Measurements from ENCODE around the gene HNF4A. TPM values are rescaled to one million over a fixed set of nuclear protein-coding genes. Genes with fewer than 3 reads are reported as not detected.

HNF4A gene
- total and polyA plus RNA-seq, 2 donors (not counting 3 experiments of a cell fraction or from before 2014, with no cell fraction given): not detected

DNA sequence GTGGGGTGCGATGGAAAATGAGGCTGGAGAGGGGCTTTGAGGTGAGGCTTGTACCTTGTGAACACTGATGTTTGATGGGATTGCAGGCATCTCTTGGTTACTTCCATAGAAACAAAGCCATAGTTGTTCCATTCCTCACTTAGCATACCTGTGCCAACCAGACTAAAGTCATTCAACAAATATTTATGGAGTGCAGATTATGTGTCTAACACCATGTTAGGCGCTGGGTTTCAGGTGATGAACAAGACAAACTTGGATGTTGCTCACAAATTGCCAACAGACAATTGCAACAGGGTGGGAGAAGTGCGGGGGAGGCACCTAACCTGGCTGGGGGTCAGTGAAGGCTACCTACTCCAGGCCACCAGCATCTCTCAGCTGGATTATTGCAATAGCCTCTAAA lies 121.7 kb downstream of the HNF4A start:
- no peak overlapping the region for H3K27ac ChIP-seq (ENCODE audit: insufficient read depth, low read depth, low read length)
- POLR2A ChIA-PET: no interaction called here

DNA sequence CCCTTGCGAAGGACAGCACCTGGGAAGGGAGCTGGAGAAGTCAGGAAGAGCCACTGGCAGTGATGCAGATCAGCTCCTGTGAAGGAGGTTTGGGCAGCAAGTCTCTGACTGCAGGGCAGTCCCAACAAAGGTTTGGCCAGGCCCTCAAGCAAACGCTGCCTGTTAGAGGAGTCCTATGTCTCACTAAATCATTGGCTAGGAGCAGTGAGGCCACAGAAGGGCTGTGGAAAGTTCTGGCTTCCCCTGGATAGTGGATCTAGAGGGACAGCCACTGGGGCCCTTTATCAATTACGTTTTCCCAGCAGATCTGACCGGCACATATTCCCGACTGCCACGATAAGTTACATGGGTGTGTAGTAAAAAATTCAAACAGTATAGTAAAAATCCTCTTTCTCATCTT lies 122.7 kb downstream of the HNF4A start:
- H2AFZ ChIP-seq (ENCODE audit: low read depth, low read length): no peak overlapping the region
- H4K20me1 ChIP-seq (replicated peaks; ENCODE audit: control insufficient read depth, extremely low read depth, insufficient read depth, low read length): no peaks in the 10 kb centered on the region
- no peaks in the 10 kb centered on the region for H3K9me1 ChIP-seq (replicated peaks; ENCODE audit: control insufficient read depth, extremely low read depth, insufficient read depth, low read length)
- no TSS peak for BruUV-seq (replicated peaks)
- no peaks in the 10 kb centered on the region for H3K9me3 ChIP-seq (replicated peaks; ENCODE audit: control insufficient read depth, insufficient read depth, low read length)
- intact Hi-C loops (cut with micrococcal nuclease): loop anchor here (10.0 kb wide), 2 partner anchors 257 to 407 kb away; partner anchors contain the start of gene YWHAB
- H3K79me2 ChIP-seq (ENCODE audit: control insufficient read depth, insufficient read depth, low read length): no peaks in the 10 kb centered on the region
- peaks cover 13% of the 10 kb centered on the region for H3K4me1 ChIP-seq (ENCODE audit: control insufficient read depth, extremely low read depth, insufficient read depth, low read length)
- H3K4me3 ChIP-seq (replicated peaks in 1 of 3; ENCODE audit: insufficient read depth in 1 of 3, low read depth in 1 of 3, low read length in 3 of 3): no peak overlapping the region
- peaks cover 0 to 7% of the 10 kb centered on the region in 2 experiments for H3K36me3 ChIP-seq (ENCODE audit: control insufficient read depth in 2 of 2, extremely low read depth in 1 of 2, insufficient read depth in 2 of 2, low read length in 2 of 2)
- FAIRE-seq (no peak), DNase-seq (ENCODE audit: low read depth, low spot score) (no peak)
- POLR2A ChIA-PET: no interaction called here
- no peak overlapping the region for H3K27ac ChIP-seq (ENCODE audit: insufficient read depth, low read depth, low read length)
- CTCF ChIA-PET: no interaction called here
- dilution Hi-C loops (cut with MboI; ENCODE audit: extremely low pct_ligation_motif_present, low sequenced_read_pairs): no loop called here
- no peaks in the 10 kb centered on the region for H3K27me3 ChIP-seq (ENCODE audit: control insufficient read depth in 2 of 2, insufficient read depth in 2 of 2, low read length in 2 of 2)
- no peak for TF ChIP-seq FOS (IDR thresholded peaks at IDR 0.05; ENCODE audit: borderline replicate concordance, insufficient read depth, low read length)
- TF ChIP-seq POLR2A (IDR thresholded peaks at IDR 0.05; ENCODE audit: low read depth, low read length): no peak
- TF ChIP-seq, protein P1, sequence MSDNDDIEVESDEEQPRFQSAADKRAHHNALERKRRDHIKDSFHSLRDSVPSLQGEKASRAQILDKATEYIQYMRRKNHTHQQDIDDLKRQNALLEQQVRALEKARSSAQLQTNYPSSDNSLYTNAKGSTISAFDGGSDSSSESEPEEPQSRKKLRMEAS (IDR thresholded peaks at IDR 0.05; ENCODE audit: insufficient read depth, insufficient read length): no peak
- TF ChIP-seq GATA2 (IDR thresholded peaks at IDR 0.05; ENCODE audit: insufficient read depth, insufficient read length, low read depth, low read length): no peak
- TF ChIP-seq EZH2 (IDR thresholded peaks at IDR 0.05; ENCODE audit: borderline replicate concordance, low read depth, low read length, severe bottlenecking): no peak
- no peak for TF ChIP-seq POLR2AphosphoS5 (IDR thresholded peaks at IDR 0.05; ENCODE audit: insufficient read depth, low read depth, low read length)
- TF ChIP-seq JUN (IDR thresholded peaks at IDR 0.05; ENCODE audit: borderline replicate concordance, insufficient read depth, insufficient read length, low read depth): no peak
- no peak for TF ChIP-seq MYC (IDR thresholded peaks at IDR 0.05; ENCODE audit: low read depth, low read length)
- TF ChIP-seq, protein P2, sequence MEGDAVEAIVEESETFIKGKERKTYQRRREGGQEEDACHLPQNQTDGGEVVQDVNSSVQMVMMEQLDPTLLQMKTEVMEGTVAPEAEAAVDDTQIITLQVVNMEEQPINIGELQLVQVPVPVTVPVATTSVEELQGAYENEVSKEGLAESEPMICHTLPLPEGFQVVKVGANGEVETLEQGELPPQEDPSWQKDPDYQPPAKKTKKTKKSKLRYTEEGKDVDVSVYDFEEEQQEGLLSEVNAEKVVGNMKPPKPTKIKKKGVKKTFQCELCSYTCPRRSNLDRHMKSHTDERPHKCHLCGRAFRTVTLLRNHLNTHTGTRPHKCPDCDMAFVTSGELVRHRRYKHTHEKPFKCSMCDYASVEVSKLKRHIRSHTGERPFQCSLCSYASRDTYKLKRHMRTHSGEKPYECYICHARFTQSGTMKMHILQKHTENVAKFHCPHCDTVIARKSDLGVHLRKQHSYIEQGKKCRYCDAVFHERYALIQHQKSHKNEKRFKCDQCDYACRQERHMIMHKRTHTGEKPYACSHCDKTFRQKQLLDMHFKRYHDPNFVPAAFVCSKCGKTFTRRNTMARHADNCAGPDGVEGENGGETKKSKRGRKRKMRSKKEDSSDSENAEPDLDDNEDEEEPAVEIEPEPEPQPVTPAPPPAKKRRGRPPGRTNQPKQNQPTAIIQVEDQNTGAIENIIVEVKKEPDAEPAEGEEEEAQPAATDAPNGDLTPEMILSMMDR (IDR thresholded peaks at IDR 0.05; ENCODE audit: extremely low read depth in 1 of 2, insufficient read depth in 1 of 2, low read depth in 1 of 2, low read length in 2 of 2): no peak
- H3K4me2 ChIP-seq (ENCODE audit: insufficient read depth, low read length): no peak overlapping the region
- no peak overlapping the region for H3K9ac ChIP-seq (replicated peaks; ENCODE audit: extremely low read depth, insufficient read depth, low read length)

More for the DNA sequence above, 121.7 kb downstream of the HNF4A start:
- H2AFZ ChIP-seq (ENCODE audit: low read depth, low read length): no peak overlapping the region
- CTCF ChIA-PET: no interaction called here
- intact Hi-C loops (cut with micrococcal nuclease) (loop anchor here (2.0 to 10.0 kb wide), 3 partner anchors 46 to 408 kb away; partner anchors contain the start of genes SERINC3 and YWHAB), dilution Hi-C loops (cut with MboI; ENCODE audit: extremely low pct_ligation_motif_present, low sequenced_read_pairs) (no loop called here)
- no peaks in the 10 kb centered on the region for H3K9me1 ChIP-seq (replicated peaks; ENCODE audit: control insufficient read depth, extremely low read depth, insufficient read depth, low read length)
- peaks cover 0 to 2% of the 10 kb centered on the region in 2 experiments for H3K27me3 ChIP-seq (ENCODE audit: control insufficient read depth in 2 of 2, insufficient read depth in 2 of 2, low read length in 2 of 2)
- no TSS peak for BruUV-seq (replicated peaks)
- no peak overlapping the region for H3K4me3 ChIP-seq (replicated peaks in 1 of 3; ENCODE audit: insufficient read depth in 1 of 3, low read depth in 1 of 3, low read length in 3 of 3)
- H3K79me2 ChIP-seq (ENCODE audit: control insufficient read depth, insufficient read depth, low read length): no peaks in the 10 kb centered on the region
- H4K20me1 ChIP-seq (replicated peaks; ENCODE audit: control insufficient read depth, extremely low read depth, insufficient read depth, low read length): no peaks in the 10 kb centered on the region
- TF ChIP-seq GATA2 (IDR thresholded peaks at IDR 0.05; ENCODE audit: insufficient read depth, insufficient read length, low read depth, low read length): no peak
- no peak for TF ChIP-seq JUN (IDR thresholded peaks at IDR 0.05; ENCODE audit: borderline replicate concordance, insufficient read depth, insufficient read length, low read depth)
- H3K9me3 ChIP-seq (replicated peaks; ENCODE audit: control insufficient read depth, insufficient read depth, low read length): no peaks in the 10 kb centered on the region
- no peak for FAIRE-seq
- DNase-seq (ENCODE audit: low read depth, low spot score): no peak
- H3K36me3 ChIP-seq (ENCODE audit: control insufficient read depth in 2 of 2, extremely low read depth in 1 of 2, insufficient read depth in 2 of 2, low read length in 2 of 2): peaks cover 0 to 7% of the 10 kb centered on the region in 2 experiments
- peaks cover 13% of the 10 kb centered on the region for H3K4me1 ChIP-seq (ENCODE audit: control insufficient read depth, extremely low read depth, insufficient read depth, low read length)
- no peak overlapping the region for H3K4me2 ChIP-seq (ENCODE audit: insufficient read depth, low read length)
- no peak overlapping the region for H3K9ac ChIP-seq (replicated peaks; ENCODE audit: extremely low read depth, insufficient read depth, low read length)
